RCC 7860 (cell line): Measurements from ENCODE around the gene CLEC3B.

Experiments
- DNase-seq: peaks from one replicate; pipeline ENCODE4 v3.0.0-alpha.2; 2015; ENCODE audit warnings: low spot score
- FAIRE-seq: peaks from 2 replicates; lab custom pipeline; 2012; peaks lifted over from hg19 to GRCh38; lab: Jason Lieb, UNC

CLEC3B gene

DNA sequence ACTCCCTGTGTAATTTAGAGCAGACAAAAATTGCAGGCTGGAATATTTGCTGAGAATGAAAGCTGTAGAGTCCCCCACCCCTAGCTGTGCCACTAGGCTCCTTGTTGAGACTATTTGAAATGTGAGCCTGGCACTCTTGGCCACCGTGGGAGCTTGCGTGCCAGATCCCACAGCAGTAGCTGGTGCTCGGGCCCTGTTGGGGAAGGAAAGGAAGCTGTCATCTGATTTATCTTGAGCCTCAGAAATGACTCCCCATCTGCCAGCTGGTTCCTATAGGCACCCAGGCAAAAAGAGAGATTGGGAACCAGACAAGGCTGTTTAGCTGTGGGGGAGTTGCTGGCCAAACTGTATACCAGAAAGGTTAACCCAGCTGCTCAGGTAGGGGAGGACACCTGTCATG lies 23.4 kb upstream of the CLEC3B start:
- FAIRE-seq: no peak
- DNase-seq: no peak

- DNase-seq: no peak
- no peak for FAIRE-seq
Observed at GRCh38 chr3:45003406-45003805, 22.7 kb upstream of the CLEC3B start.

- no peak for FAIRE-seq
- no peak for DNase-seq
Observed at GRCh38 chr3:45003859-45004258, 22.2 kb upstream of the CLEC3B start.

DNA sequence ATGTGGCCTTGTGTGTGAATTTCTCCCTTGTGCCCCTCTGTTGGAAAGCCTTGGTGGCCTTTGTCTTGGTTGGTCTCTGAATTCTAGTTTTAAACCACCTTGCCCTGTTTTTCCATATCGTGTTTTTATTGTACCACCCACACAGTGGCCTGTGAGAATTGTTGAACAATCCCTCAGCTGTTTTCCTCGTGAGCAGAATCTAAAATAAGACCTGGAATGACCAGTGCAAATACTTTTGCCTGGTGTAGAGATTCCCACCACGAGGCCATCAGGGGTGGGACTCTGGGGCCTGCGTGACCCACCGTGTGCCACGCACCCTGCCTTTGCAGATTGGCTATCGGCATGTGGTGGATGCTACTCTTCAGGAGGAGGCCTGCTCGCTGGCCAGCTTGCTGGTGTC lies 19.0 kb upstream of the CLEC3B start:
- DNase-seq (no peak), FAIRE-seq (no peak)

DNA sequence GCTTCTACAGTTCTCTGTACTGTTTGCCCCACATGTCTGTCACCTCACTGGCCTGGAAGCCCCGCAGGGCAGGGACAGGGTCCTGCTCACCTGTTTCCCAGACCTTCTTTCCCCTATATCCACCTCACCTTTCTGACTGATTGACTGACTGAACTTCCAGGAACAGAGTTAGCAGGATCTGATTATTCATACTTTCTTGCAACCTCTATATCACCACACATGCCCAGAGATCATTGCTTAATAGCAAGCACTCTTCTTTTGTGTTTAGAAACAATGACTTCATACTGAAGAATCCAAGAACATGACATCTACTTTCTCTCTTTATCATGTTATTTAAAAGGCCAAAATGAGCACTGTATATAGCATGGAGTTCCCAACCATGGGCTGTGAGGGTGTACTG lies 18.0 kb upstream of the CLEC3B start:
- DNase-seq (no peak), FAIRE-seq (no peak)

DNA sequence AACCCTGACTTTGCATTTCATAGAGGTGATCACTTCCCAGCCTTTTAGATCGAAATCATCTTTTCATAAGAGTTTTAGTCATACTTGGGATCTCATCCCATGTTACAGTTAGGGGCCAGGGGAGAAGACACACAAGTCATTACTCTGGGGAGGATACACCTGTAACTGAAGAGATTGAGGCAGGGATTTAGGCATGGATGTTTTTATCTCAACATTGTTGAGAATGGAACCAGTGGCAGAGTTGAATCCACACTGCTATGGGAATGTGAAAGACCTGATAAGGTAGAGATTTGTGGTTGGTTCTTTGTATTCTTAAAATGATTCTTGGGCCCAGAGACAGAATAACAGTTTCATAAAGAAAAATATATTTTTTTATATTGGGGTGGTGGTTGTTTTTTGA lies 16.2 kb upstream of the CLEC3B start:
- no peak for FAIRE-seq
- no peak for DNase-seq

GRCh38 chr3:45010811-45011333 lies 15.2 kb upstream of the CLEC3B start:
- peak; percentile 59 for FAIRE-seq
- DNase-seq: peak; percentile 80

- DNase-seq (peak; percentile 63), FAIRE-seq (no peak)
Observed at GRCh38 chr3:45011756-45012508, 14.2 kb upstream of the CLEC3B start.

DNA sequence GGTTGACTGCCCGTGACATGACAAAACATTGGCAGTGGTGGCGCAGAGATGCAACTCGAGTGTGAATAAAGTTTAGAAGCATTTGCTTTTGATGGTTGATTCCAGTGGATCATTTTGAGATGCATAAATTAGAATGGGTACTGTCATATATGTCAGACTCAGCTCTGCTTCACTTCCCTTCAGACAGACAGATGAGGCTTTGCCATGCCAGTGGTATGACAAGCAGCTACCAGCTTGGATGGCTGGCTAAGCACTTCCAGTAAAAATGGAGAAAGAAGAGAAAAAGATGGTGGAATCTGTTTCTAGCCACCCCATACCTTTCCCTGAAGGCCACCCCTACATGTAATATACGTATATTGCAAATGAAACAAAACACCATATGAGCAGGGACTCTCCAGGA lies 13.5 kb upstream of the CLEC3B start:
- FAIRE-seq (no peak), DNase-seq (no peak)

DNA sequence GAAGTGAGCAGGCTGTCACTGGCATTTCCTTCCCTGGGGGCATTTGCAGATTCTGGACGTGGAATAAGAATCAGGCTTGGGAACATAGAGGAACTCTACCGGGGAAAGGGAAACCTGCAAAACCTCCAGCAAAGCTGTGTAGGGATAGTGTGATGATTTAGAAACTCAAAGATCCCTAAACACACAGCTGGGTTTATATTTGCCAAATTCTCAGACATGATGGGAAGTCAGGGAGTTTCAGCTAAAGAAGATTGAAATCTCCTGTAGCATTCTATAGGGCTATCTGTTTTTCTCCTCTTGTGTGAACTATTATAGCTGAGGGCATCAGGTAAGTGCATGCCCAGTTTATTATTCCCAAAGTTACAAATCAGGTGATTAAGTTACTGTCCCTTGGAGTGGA lies 9.2 kb upstream of the CLEC3B start:
- FAIRE-seq: no peak

GRCh38 chr3:45017821-45018220 lies 8.3 kb upstream of the CLEC3B start:
- DNase-seq (no peak), FAIRE-seq (no peak)

More for the DNA sequence above, 9.2 kb upstream of the CLEC3B start:
- no peak for DNase-seq

GRCh38 chr3:45020534-45020933 lies 5.6 kb upstream of the CLEC3B start:
- DNase-seq: no peak
- no peak for FAIRE-seq

GRCh38 chr3:45021524-45022297 lies 4.4 kb upstream of the CLEC3B start:
- FAIRE-seq: no peak
- no peak for DNase-seq

GRCh38 chr3:45023675-45024074 lies 2.4 kb upstream of the CLEC3B start:
- DNase-seq: no peak

DNA sequence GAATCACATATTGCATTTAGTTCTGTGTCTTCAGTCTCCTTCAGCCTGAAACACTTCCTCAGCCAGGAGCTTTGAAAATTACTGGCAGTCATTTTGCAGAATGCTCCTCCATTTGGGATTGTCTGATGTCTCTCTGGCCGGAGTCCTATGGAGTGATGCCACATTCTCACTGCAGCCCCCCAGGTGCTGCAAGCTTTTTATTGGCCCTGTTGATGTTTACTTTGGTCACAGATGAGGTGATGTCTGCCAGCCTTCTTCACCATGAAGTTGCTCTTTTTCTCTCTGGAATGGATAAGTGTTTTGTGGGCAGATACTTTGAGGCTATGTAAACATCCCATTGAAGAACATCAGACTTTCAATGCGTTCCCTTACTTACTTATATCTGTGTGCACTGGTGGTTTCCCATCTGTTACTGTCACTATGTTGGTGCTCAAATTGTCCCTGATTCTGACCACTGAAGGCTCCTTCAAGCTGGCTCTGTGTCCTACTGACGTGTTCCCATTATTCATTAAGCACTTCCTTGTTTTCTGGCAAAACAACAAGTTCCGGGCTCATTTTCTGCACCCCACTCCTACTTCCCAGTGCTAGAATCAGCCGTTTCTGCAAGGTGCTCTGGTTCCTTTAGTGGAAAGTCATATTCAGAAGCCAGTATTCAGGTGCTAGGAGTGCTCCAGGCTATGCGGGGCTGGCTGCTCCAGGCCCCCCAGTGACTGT lies 1.4 kb upstream of the CLEC3B start:
- FAIRE-seq (no peak), DNase-seq (no peak)

More at GRCh38 chr3:45023675-45024074, 2.4 kb upstream of the CLEC3B start:
- no peak for FAIRE-seq

DNA sequence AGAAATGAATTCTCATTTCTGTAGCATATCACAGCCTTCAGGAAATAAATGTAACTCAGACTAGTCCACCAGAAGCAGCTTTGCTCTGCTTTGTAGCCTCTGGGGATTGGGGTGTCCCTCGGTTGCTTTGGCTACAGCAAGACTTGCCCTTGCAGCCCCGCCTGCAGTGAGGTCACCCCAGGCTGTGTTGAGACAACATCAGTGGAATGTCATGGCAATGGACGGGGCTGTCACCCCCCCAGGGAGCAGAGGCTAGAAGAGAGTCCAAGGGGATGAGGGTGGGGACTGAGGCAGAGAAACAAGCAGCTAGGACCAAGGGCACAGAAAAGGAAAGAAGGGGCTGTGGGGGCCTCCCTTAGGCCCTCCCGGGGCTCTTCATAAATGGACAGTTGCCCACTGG lies 854 bp downstream of the CLEC3B start:
- FAIRE-seq (no peak), DNase-seq (no peak)

DNA sequence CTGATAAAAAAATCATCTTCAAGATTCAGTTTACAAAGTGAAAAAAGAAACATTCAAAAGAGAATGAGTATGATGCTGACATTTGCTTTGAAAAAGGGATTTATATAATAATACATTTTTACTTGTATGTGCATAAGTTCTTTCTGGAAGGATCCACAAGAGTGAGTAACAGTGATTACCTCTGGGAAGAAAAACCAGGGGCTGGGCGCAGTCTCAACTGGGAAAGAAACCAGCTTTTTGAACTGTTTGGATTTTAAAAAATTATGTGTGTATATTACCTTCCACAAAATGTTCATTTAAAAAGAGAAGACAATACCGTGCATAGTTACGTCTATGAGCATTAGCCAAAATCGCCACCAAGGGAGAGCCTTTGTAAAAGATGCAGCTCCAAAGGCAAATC lies 1.3 kb downstream of the CLEC3B start:
- no peak for FAIRE-seq
- no peak for DNase-seq

GRCh38 chr3:45029216-45029615 lies 3.1 kb downstream of the CLEC3B start:
- DNase-seq: no peak
- no peak for FAIRE-seq

DNA sequence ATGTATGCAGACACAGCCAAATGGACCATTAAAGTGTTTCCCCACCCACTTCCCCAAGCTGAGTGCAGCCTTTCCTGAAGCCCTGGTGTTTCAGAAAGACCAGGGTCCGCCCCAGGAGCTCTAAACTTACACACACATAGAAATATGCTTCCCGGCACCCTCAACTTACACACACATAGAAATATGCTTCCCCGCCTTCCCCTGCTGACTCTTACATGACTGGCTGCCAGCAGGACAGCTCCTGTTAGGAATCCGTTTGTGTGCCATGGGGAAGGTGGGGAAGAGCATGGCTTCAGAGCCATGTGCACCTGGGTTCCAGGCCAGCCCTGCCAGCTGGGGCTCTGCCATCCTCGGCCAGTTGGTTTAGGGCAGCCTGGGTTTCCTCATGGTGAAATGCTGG lies 3.6 kb downstream of the CLEC3B start:
- no peak for FAIRE-seq
- DNase-seq: no peak

DNA sequence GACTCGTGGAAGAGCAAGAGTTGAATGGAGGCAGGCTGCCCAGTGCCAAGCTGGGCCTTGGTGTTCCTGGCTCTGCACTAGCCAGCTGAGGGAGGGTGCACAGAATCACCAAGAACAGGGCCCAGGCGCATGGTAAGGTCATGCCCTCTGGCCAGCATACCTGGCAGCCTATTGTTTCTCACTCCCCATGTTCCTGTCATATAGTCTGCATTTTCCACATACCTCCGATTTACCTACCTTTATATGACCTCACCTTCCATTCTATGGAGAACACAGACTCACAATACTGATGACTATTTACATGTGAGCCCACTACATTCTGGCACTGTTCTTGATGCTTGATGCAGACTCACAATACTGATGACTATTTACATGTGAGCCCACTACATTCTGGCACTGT lies 5.4 kb downstream of the CLEC3B start:
- DNase-seq (no peak), FAIRE-seq (no peak)

DNA sequence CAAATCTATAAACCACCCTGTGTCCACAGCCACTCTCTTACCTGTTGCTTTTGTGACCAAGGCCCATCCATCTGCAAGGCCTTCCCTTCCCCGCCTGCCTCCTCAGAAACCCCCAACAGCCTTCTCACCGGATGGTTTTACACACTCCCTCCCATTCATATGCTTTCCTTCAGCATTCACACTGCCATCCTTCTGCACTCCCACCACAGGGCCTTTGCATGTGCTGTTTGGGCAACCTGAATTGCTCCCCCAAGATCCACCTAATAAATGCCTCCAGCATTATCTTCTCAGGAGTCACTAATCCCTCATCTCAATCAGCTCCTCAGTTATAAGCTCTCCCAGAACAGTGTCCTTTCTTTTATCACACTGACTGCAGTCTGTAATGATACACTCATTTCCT lies 6.0 kb downstream of the CLEC3B start:
- no peak for FAIRE-seq

More for the DNA sequence above, 6.0 kb downstream of the CLEC3B start:
- DNase-seq: no peak
